SK-N-SH (cell line): ENCODE data around the gene SELENOM. TPM values are rescaled to one million over a fixed set of nuclear protein-coding genes. Genes with fewer than 3 reads are reported as not detected.
A peak's percentile ranks its signal among the peaks of the same experiment; 100 is the strongest.

ENCODE experiments used
- CTCF ChIA-PET: fragments of 300-600, 350-600 bp; formaldehyde crosslinking; extraction: SDS; loops from one replicate; lab custom pipeline; 2021; lab: Yijun Ruan, JAX
- POLR2A ChIA-PET: fragments of 350-600 bp; sonication (Branson Sonifier 250); formaldehyde crosslinking; extraction: SDS; loops from one replicate; lab custom pipeline; 2020; ENCODE audit warnings: antibody characterized with exemption, inconsistent platforms; lab: Yijun Ruan, JAX
- DNase-seq: peaks from one replicate; pipeline ENCODE4 v3.0.0; 2012
- H2AFZ ChIP-seq: fragments of 200-600 bp; sonication (generic); 2 replicates; pipeline ENCODE4 v1.8.1; 2016; ENCODE audit warnings: antibody characterized with exemption, mild to moderate bottlenecking, low read depth
- H3F3A ChIP-seq: fragments of 200-600 bp; sonication (generic); replicated peaks from 2 replicates; pipeline ENCODE3; 2016; ENCODE audit warnings: antibody characterized with exemption, mild to moderate bottlenecking; ENCODE audit not compliant: insufficient read depth
- H3K27ac ChIP-seq, 2 experiments: fragments of 200-500 bp in 1 of 2; fragments of 200-600 bp in 1 of 2; sonication (Bioruptor generic) in 1 of 2; sonication (generic), shearing (Covaris generic) in 1 of 2; 2 replicates each; pipeline versions ENCODE4 v1.5.1 to v1.6.1; 2014 to 2016; ENCODE audit warnings: low read depth in 2 of 2, inconsistent platforms in 1 of 2, low read length in 1 of 2, mild to moderate bottlenecking in 1 of 2, mixed read lengths in 1 of 2
- H3K27me3 ChIP-seq: fragments of 200-600 bp; sonication (generic), shearing (Covaris generic); 2 replicates; pipeline ENCODE4 v1.6.1; 2016; ENCODE audit warnings: mixed run types; ENCODE audit not compliant: insufficient read depth
- H3K36me3 ChIP-seq, 2 experiments: fragments of 200-500 bp in 1 of 2; fragments of 200-600 bp in 1 of 2; sonication (Bioruptor generic) in 1 of 2; sonication (generic) in 1 of 2; replicated peaks in 1 of 2; 2 replicates each; pipeline versions ENCODE3 to v1.5.1; 2014 to 2016; ENCODE audit warnings: low read length in 1 of 2, mild to moderate bottlenecking in 1 of 2; ENCODE audit not compliant: insufficient read depth in 2 of 2, control insufficient read depth in 1 of 2
- H3K4me1 ChIP-seq, 2 experiments: fragments of 200-500 bp in 1 of 2; fragments of 200-600 bp in 1 of 2; sonication (Bioruptor generic) in 1 of 2; sonication (generic), shearing (Covaris generic) in 1 of 2; 2 replicates each; pipeline versions ENCODE4 v1.5.1 to v1.6.1; 2014 to 2016; ENCODE audit warnings: low read depth in 1 of 2, low read length in 1 of 2, mixed run types in 1 of 2; ENCODE audit not compliant: insufficient read depth in 2 of 2, control insufficient read depth in 1 of 2
- H3K4me2 ChIP-seq: fragments of 200-600 bp; sonication (generic), shearing (Covaris generic); 2 replicates; pipeline ENCODE4 v1.6.1; 2017; ENCODE audit warnings: mixed run types
- H3K4me3 ChIP-seq, 2 experiments: fragments of 200-500 bp in 1 of 2; fragments of 200-600 bp in 1 of 2; sonication (Bioruptor generic) in 1 of 2; sonication (generic), shearing (Covaris generic) in 1 of 2; 2 replicates each; pipeline versions ENCODE4 v1.5.1 to v1.8.1; 2014 to 2016; ENCODE audit warnings: low read depth in 2 of 2, inconsistent platforms in 1 of 2, low read length in 1 of 2, mild to moderate bottlenecking in 1 of 2, mixed read lengths in 1 of 2, moderate library complexity in 1 of 2
- H3K79me2 ChIP-seq: fragments of 200-600 bp; sonication (generic); 2 replicates; pipeline ENCODE4 v1.8.1; 2017; ENCODE audit warnings: mild to moderate bottlenecking; ENCODE audit not compliant: insufficient read depth
- H3K9ac ChIP-seq: fragments of 200-600 bp; sonication (generic); 2 replicates; pipeline ENCODE4 v1.6.1; 2017; ENCODE audit warnings: mixed run types
- H3K9me2 ChIP-seq: fragments of 200-600 bp; sonication (generic); 2 replicates; pipeline ENCODE4 v1.6.1; 2017; ENCODE audit warnings: mixed run types
- H3K9me3 ChIP-seq: fragments of 200-600 bp; sonication (generic); 2 replicates; pipeline ENCODE4 v1.6.1; 2017; ENCODE audit warnings: mixed run types, mild to moderate bottlenecking, moderate library complexity
- H4K20me1 ChIP-seq: fragments of 200-600 bp; sonication (generic); 2 replicates; pipeline ENCODE4 v1.6.1; 2017; ENCODE audit warnings: mild to moderate bottlenecking, mixed run types; ENCODE audit not compliant: insufficient read depth
- FOXJ3 ChIP-seq: sonication (generic); formaldehyde crosslinking; IDR thresholded peaks from 2 replicates; pipeline ENCODE4 v1.5.1; 2020; ENCODE audit warnings: mild to moderate bottlenecking, missing genetic modification reagents
- GATA2 ChIP-seq: sonication (generic); formaldehyde crosslinking; IDR thresholded peaks from 2 replicates; pipeline ENCODE4 v1.5.0; 2020; ENCODE audit warnings: mild to moderate bottlenecking, missing genetic modification reagents
- MEF2A ChIP-seq: IDR thresholded peaks from 2 replicates; pipeline ENCODE4 v1.4.0; 2012; ENCODE audit warnings: low read depth, borderline replicate concordance
- PBX3 ChIP-seq: IDR thresholded peaks from 2 replicates; pipeline ENCODE4; 2012
- RCOR1 ChIP-seq: fragments of 150-350 bp; IDR thresholded peaks from 2 replicates; pipeline ENCODE4 v1.6.1; 2017; ENCODE audit warnings: antibody characterized with exemption, low read length
- REST ChIP-seq: IDR thresholded peaks from 2 replicates; pipeline ENCODE4 v1.6.1; 2012; ENCODE audit warnings: mild to moderate bottlenecking, low read depth, low read length, moderate library complexity
- TAF1 ChIP-seq: IDR thresholded peaks from 2 replicates; pipeline ENCODE4 v1.6.1; 2012; ENCODE audit warnings: low read depth, mild to moderate bottlenecking, low read length, moderate library complexity, borderline replicate concordance
- YY1 ChIP-seq: IDR thresholded peaks from 2 replicates; pipeline ENCODE4 v1.4.0; 2012; ENCODE audit warnings: low read depth, mild to moderate bottlenecking
- WGBS: methylation state at CpG from one replicate; pipeline ENCODE4 v1.1.6; 2017; ENCODE audit warnings: low lambda C conversion rate; 5-methylcytosine and 5-hydroxymethylcytosine counted together
- polyA plus RNA-seq, 3 experiments: library from polyadenylated mRNA; depleted of rRNA; stranded (reverse); fragments of >200 nt; gene quantifications; 2 replicates each; pipeline ENCODE4 v1.2.3, GENCODE V29; 2012
- TF ChIP-seq, protein P1 (sequence below): IDR thresholded peaks from 2 replicates; pipeline ENCODE4 v1.4.0; 2012; ENCODE audit warnings: low read depth, borderline replicate concordance

Gene SELENOM
- polyA plus RNA-seq, 1 of the 3 experiments (the other 2 are of a cell fraction) = 117 TPM

DNA sequence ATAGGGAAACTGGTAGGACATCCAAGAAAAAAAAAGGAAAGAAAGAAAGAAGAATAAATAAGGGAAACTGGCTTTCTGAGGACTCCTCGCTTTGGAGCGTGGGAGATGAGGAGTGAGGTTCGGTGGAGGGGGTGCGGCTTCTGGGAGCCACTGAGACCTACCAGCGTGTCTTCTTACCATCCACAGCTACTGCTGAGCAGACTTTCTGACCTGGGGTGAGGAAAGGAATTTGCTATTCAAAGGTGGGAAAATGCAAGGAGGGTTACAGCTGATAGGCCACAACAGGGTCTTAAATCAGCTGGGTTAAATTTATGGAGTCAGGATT lies 488 bp upstream of the SELENOM start:
- POLR2A ChIA-PET = interaction anchor here (1.0 to 1.4 kb wide), 6 partner anchors 10 to 35 kb away, joined by 3 to 6 read pairs (median 3); partner anchors contain the start of genes INPP5J and SMTN

More for the DNA sequence above, 488 bp upstream of the SELENOM start:
- Histone ChIP-seq H3K4me2 (peak overlapping the region; percentile 86), H3K9me3 (no peaks in the 10 kb centered on the region), H2AFZ (peak overlapping the region; percentile 97; the same call in 1 of the 2 replicates), H3K27ac (peak overlapping the region; percentile 39 to 65; a peak in 2 of 4 replicates), H3K9me2 (no peaks in the 10 kb centered on the region), H4K20me1 (no peaks in the 10 kb centered on the region), H3F3A (peaks cover 9% of the 10 kb centered on the region), H3K79me2 (peaks cover 13% of the 10 kb centered on the region; the same call in 1 of the 2 replicates), H3K4me3 (peak overlapping the region; percentile 50 to 94), H3K9ac (peak overlapping the region; percentile 63), H3K4me1 (peaks cover 0 to 13% of the 10 kb centered on the region in 2 experiments; a peak in 1 of 4 replicates), H3K27me3 (no peaks in the 10 kb centered on the region), H3K36me3 (peaks cover 0 to 10% of the 10 kb centered on the region in 2 experiments)
- CTCF ChIA-PET = interaction anchor here (0.7 to 7.4 kb wide), 32 partner anchors 9 to 237 kb away, joined by 3 to 85 read pairs (median 6); partner anchors contain the start of genes INPP5J, LIMK2, MORC2 and PLA2G3
- no peak for DNase-seq
- 3% methylated on average over 5 of the region's 5 CpGs for WGBS
- TF ChIP-seq TAF1 (no peak), YY1 (no peak), RCOR1 (no peak), REST (no peak), FOXJ3 (CRISPR knock-in tag) (no peak), PBX3 (no peak), GATA2 (CRISPR knock-in tag) (no peak), MEF2A (no peak)
- TF ChIP-seq, protein P1, sequence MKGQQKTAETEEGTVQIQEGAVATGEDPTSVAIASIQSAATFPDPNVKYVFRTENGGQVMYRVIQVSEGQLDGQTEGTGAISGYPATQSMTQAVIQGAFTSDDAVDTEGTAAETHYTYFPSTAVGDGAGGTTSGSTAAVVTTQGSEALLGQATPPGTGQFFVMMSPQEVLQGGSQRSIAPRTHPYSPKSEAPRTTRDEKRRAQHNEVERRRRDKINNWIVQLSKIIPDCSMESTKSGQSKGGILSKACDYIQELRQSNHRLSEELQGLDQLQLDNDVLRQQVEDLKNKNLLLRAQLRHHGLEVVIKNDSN = no peak
